WTC11 (cell line): ENCODE data around the gene CYP4F2. TPM values are rescaled to one million over a fixed set of nuclear protein-coding genes. Genes with fewer than 3 reads are reported as not detected.

ENCODE experiments used
- ATAC-seq: fragments of 200-7000 bp; cut with Tn5 transposase; 2 replicates; pipeline ENCODE4 v1.10.0; 2021; ENCODE audit warnings: mild to moderate bottlenecking, moderate library complexity
- CTCF ChIA-PET: fragments of 300-600 bp; sonication (Branson Sonifier 250); formaldehyde crosslinking; loops from one replicate; lab custom pipeline; 2021; ENCODE audit warnings: antibody characterized with exemption; lab: Charles Lee
- POLR2A ChIA-PET: fragments of 350-600 bp; sonication (Branson Sonifier 250); formaldehyde crosslinking; loops from one replicate; lab custom pipeline; 2021; ENCODE audit warnings: antibody characterized with exemption; lab: Charles Lee
- DNase-seq: peaks from one replicate; pipeline ENCODE4 v3.0.0; 2021; ENCODE audit warnings: low spot score
- H3K27ac Mint-ChIP-seq: 2 replicates; pipeline ENCODE4 v1.8.0; 2021; ENCODE audit warnings: mixed read lengths
- H3K27me3 Mint-ChIP-seq: 2 replicates; pipeline ENCODE4 v1.8.0; 2021; ENCODE audit warnings: low read depth, mild to moderate bottlenecking, moderate library complexity, mixed read lengths
- H3K36me3 Mint-ChIP-seq: 2 replicates; pipeline ENCODE4 v1.8.0; 2021; ENCODE audit warnings: mixed read lengths
- H3K4me1 Mint-ChIP-seq: 2 replicates; pipeline ENCODE4 v1.8.0; 2022; ENCODE audit warnings: mixed read lengths
- H3K4me3 Mint-ChIP-seq: 2 replicates; pipeline ENCODE4 v1.8.0; 2021; ENCODE audit warnings: mild to moderate bottlenecking, moderate library complexity, mixed read lengths
- H3K9me3 Mint-ChIP-seq: 2 replicates; pipeline ENCODE4 v1.8.0; 2021; ENCODE audit warnings: mixed read lengths
- ATF6 ChIP-seq: sonication (generic); formaldehyde crosslinking; IDR thresholded peaks from 2 replicates; pipeline ENCODE4 v1.8.1; 2023; ENCODE audit warnings: mild to moderate bottlenecking, missing genetic modification reagents
- ELF4 ChIP-seq: sonication (generic); formaldehyde crosslinking; IDR thresholded peaks from 2 replicates; pipeline ENCODE4 v1.8.1; 2022; ENCODE audit warnings: low read depth, mild to moderate bottlenecking, moderate library complexity, missing genetic modification reagents
- EMX1 ChIP-seq: fragments of 250-450 bp; sonication (Bioruptor Pico); IDR thresholded peaks from 2 replicates; pipeline ENCODE4 v1.8.0; 2021; ENCODE audit warnings: mild to moderate bottlenecking
- ERG ChIP-seq: fragments of 250-450 bp; sonication (Bioruptor Pico); IDR thresholded peaks from 2 replicates; pipeline ENCODE4 v1.8.0; 2021; ENCODE audit warnings: mild to moderate bottlenecking
- FOXJ3 ChIP-seq: sonication (generic); formaldehyde crosslinking; IDR thresholded peaks from 2 replicates; pipeline ENCODE4 v1.9.0; 2021; ENCODE audit warnings: missing genetic modification reagents, mild to moderate bottlenecking, borderline replicate concordance
- FOXK1 ChIP-seq: sonication (generic); formaldehyde crosslinking; IDR thresholded peaks from 2 replicates; pipeline ENCODE4 v1.8.0; 2022; ENCODE audit warnings: mild to moderate bottlenecking, moderate library complexity, missing genetic modification reagents
- GABPB1 ChIP-seq: sonication (generic); formaldehyde crosslinking; IDR thresholded peaks from 2 replicates; pipeline ENCODE4 v1.8.1; 2023; ENCODE audit warnings: mild to moderate bottlenecking, missing genetic modification reagents
- HMGXB4 ChIP-seq: sonication (generic); formaldehyde crosslinking; IDR thresholded peaks from 2 replicates; pipeline ENCODE4 v1.8.1; 2023; ENCODE audit warnings: mild to moderate bottlenecking, moderate library complexity, missing genetic modification reagents
- JAZF1 ChIP-seq: fragments of 250-450 bp; sonication (Bioruptor Pico); IDR thresholded peaks from 2 replicates; pipeline ENCODE4 v1.9.0; 2021; ENCODE audit warnings: moderate library complexity, mild to moderate bottlenecking, inconsistent platforms
- MLX ChIP-seq: sonication (generic); formaldehyde crosslinking; IDR thresholded peaks from 2 replicates; pipeline ENCODE4 v1.8.1; 2023; ENCODE audit warnings: mild to moderate bottlenecking, missing genetic modification reagents, moderate library complexity
- RELA ChIP-seq: sonication (generic); formaldehyde crosslinking; IDR thresholded peaks from 2 replicates; pipeline ENCODE4 v1.8.1; 2022; ENCODE audit warnings: missing genetic modification reagents, mild to moderate bottlenecking, borderline replicate concordance
- SMAD4 ChIP-seq: sonication (generic); formaldehyde crosslinking; IDR thresholded peaks from 2 replicates; pipeline ENCODE4 v1.8.0; 2022; ENCODE audit warnings: mild to moderate bottlenecking, missing genetic modification reagents
- STAT6 ChIP-seq: sonication (generic); formaldehyde crosslinking; conservative IDR thresholded peaks from 2 replicates; pipeline ENCODE4 v1.8.1; 2023; ENCODE audit warnings: mild to moderate bottlenecking, low read depth, missing genetic modification reagents, moderate library complexity
- TCF7 ChIP-seq: sonication (generic); formaldehyde crosslinking; IDR thresholded peaks from 2 replicates; pipeline ENCODE4 v1.8.0; 2022; ENCODE audit warnings: mild to moderate bottlenecking, low read depth, missing genetic modification reagents, moderate library complexity
- ZBTB21 ChIP-seq: sonication (generic); formaldehyde crosslinking; IDR thresholded peaks from 2 replicates; pipeline ENCODE4 v1.8.1; 2023; ENCODE audit warnings: mild to moderate bottlenecking, missing genetic modification reagents, borderline replicate concordance
- ZBTB43 ChIP-seq: sonication (generic); formaldehyde crosslinking; IDR thresholded peaks from 2 replicates; pipeline ENCODE4 v1.8.1; 2023; ENCODE audit warnings: mild to moderate bottlenecking, missing genetic modification reagents
- ZNF671 ChIP-seq: fragments of 250-450 bp; sonication (Bioruptor Pico); IDR thresholded peaks from 2 replicates; pipeline ENCODE4 v1.8.0; 2021; ENCODE audit warnings: mild to moderate bottlenecking
- total RNA-seq: library from RNA; stranded (reverse); gene quantifications from 3 replicates; pipeline ENCODE4 v1.2.3, GENCODE V29; 2021
- TF ChIP-seq, protein P1 (sequence below): sonication (generic); formaldehyde crosslinking; IDR thresholded peaks from 2 replicates; pipeline ENCODE4 v1.8.0; 2023; ENCODE audit warnings: missing genetic modification reagents
- TF ChIP-seq, protein P2 (sequence below): sonication (generic); formaldehyde crosslinking; IDR thresholded peaks from 2 replicates; pipeline ENCODE4 v1.8.1; 2023; ENCODE audit warnings: mild to moderate bottlenecking, missing genetic modification reagents, borderline replicate concordance
- TF ChIP-seq, protein P3 (sequence below): sonication (generic); formaldehyde crosslinking; conservative IDR thresholded peaks from 2 replicates; pipeline ENCODE4 v1.8.1; 2022; ENCODE audit warnings: mild to moderate bottlenecking, missing genetic modification reagents
- TF ChIP-seq, protein P4 (sequence below): sonication (generic); formaldehyde crosslinking; IDR thresholded peaks from 2 replicates; pipeline ENCODE4 v1.8.1; 2022; ENCODE audit warnings: mild to moderate bottlenecking, moderate library complexity, missing genetic modification reagents

Gene CYP4F2
- total RNA-seq, 1 experiment from 2014 or later = 0.24 TPM

DNA sequence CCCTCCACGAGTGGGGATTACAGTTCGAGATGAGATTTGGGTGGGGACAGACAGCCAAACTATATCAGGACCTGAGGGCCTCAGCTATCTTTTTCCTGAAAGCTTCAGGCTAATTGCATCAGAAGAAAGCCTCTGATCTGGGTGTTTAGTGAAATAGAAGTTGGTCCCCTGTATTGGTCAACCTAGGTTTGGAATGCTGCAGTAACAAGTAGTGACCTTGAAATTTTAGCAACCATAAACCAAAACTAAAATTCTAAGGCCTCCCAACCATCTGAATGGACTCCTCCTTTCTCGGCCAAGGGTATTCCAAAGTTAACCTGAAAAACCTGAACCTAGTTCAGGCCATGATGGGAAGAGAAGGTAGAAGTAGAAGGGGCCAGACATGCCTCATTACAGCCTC lies 47.5 kb downstream of the CYP4F2 start (continued):
- TF ChIP-seq MLX (CRISPR knock-in tag) (no peak), ERG (CRISPR knock-in tag) (no peak), TCF7 (no peak), RELA (CRISPR knock-in tag) (no peak), ZNF671 (CRISPR knock-in tag) (no peak), STAT6 (CRISPR knock-in tag) (no peak)
- TF ChIP-seq, protein P1, sequence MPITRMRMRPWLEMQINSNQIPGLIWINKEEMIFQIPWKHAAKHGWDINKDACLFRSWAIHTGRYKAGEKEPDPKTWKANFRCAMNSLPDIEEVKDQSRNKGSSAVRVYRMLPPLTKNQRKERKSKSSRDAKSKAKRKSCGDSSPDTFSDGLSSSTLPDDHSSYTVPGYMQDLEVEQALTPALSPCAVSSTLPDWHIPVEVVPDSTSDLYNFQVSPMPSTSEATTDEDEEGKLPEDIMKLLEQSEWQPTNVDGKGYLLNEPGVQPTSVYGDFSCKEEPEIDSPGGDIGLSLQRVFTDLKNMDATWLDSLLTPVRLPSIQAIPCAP (CRISPR knock-in tag) = no peak
- TF ChIP-seq, protein P2, sequence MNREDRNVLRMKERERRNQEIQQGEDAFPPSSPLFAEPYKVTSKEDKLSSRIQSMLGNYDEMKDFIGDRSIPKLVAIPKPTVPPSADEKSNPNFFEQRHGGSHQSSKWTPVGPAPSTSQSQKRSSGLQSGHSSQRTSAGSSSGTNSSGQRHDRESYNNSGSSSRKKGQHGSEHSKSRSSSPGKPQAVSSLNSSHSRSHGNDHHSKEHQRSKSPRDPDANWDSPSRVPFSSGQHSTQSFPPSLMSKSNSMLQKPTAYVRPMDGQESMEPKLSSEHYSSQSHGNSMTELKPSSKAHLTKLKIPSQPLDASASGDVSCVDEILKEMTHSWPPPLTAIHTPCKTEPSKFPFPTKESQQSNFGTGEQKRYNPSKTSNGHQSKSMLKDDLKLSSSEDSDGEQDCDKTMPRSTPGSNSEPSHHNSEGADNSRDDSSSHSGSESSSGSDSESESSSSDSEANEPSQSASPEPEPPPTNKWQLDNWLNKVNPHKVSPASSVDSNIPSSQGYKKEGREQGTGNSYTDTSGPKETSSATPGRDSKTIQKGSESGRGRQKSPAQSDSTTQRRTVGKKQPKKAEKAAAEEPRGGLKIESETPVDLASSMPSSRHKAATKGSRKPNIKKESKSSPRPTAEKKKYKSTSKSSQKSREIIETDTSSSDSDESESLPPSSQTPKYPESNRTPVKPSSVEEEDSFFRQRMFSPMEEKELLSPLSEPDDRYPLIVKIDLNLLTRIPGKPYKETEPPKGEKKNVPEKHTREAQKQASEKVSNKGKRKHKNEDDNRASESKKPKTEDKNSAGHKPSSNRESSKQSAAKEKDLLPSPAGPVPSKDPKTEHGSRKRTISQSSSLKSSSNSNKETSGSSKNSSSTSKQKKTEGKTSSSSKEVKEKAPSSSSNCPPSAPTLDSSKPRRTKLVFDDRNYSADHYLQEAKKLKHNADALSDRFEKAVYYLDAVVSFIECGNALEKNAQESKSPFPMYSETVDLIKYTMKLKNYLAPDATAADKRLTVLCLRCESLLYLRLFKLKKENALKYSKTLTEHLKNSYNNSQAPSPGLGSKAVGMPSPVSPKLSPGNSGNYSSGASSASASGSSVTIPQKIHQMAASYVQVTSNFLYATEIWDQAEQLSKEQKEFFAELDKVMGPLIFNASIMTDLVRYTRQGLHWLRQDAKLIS (CRISPR knock-in tag) = no peak
- TF ChIP-seq, all 79 proteins: peak for 0

DNA sequence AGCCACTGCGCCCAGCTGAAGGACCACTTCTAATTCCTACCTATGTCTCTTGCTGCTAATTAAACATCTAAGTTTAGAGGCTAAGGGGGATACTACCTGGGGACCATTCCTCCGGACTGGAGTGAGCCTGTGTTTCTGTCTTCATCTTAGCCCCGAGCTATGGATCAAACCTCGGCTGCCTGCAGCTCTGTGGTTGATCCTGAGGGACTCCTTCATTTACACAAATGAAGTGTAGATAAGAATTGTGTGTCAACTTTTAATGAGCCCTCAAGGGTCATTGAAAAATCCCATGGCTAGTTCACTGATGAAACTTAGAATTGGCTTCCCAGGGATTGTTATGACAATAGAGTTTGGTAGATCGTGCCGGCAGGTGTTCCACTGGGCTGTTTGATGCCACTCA lies 51.0 kb downstream of the CYP4F2 start:
- ATAC-seq (no peak), DNase-seq (no peak)
- CTCF ChIA-PET = no interaction called here
- H3K4me3 Mint-ChIP-seq = no peak overlapping the region
- peaks cover 25% of the 10 kb centered on the region for H3K27me3 Mint-ChIP-seq
- H3K9me3 Mint-ChIP-seq = peaks cover 44% of the 10 kb centered on the region
- no peaks in the 10 kb centered on the region for H3K4me1 Mint-ChIP-seq
- peaks cover 36% of the 10 kb centered on the region for H3K36me3 Mint-ChIP-seq
- POLR2A ChIA-PET = no interaction called here
- no peak overlapping the region for H3K27ac Mint-ChIP-seq
- TF ChIP-seq, protein P3, sequence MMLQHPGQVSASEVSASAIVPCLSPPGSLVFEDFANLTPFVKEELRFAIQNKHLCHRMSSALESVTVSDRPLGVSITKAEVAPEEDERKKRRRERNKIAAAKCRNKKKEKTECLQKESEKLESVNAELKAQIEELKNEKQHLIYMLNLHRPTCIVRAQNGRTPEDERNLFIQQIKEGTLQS (CRISPR knock-in tag) = no peak
- TF ChIP-seq EMX1 (CRISPR knock-in tag) (no peak), JAZF1 (CRISPR knock-in tag) (no peak), SMAD4 (CRISPR knock-in tag) (no peak), ZBTB43 (CRISPR knock-in tag) (no peak), ELF4 (CRISPR knock-in tag) (no peak), ZBTB21 (CRISPR knock-in tag) (no peak), GABPB1 (no peak), ATF6 (CRISPR knock-in tag) (no peak), FOXK1 (CRISPR knock-in tag) (no peak), TCF7 (no peak), HMGXB4 (no peak), FOXJ3 (CRISPR knock-in tag) (no peak)
- TF ChIP-seq, protein P4, sequence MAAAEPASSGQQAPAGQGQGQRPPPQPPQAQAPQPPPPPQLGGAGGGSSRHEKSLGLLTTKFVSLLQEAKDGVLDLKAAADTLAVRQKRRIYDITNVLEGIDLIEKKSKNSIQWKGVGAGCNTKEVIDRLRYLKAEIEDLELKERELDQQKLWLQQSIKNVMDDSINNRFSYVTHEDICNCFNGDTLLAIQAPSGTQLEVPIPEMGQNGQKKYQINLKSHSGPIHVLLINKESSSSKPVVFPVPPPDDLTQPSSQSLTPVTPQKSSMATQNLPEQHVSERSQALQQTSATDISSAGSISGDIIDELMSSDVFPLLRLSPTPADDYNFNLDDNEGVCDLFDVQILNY (CRISPR knock-in tag) = no peak
